Measurements from ENCODE around the gene NME3. TPM values are rescaled to one million over a fixed set of nuclear protein-coding genes. Genes with fewer than 3 reads are reported as not detected.
"Not testable (repeated sequence)": the region's sequence is repeated elsewhere in the genome, so short reads cannot be mapped to it uniquely, and the experiment has no call there.

The NME3 gene
- total RNA-seq, 1 experiment from 2014 or later: 42.0 TPM

GRCh38 chr16:1754204-1754603 is 17.1 kb downstream of the NME3 start:
- DNase-seq (ENCODE audit: extremely low read depth, low read depth): no peak

GRCh38 chr16:1752853-1753252 is 18.5 kb downstream of the NME3 start:
- DNase-seq (ENCODE audit: extremely low read depth, low read depth): no peak

GRCh38 chr16:1751946-1752345 is 19.4 kb downstream of the NME3 start:
- no peak for DNase-seq (ENCODE audit: extremely low read depth, low read depth)

GRCh38 chr16:1749152-1750117 is 21.9 kb downstream of the NME3 start:
- no peak for DNase-seq (ENCODE audit: extremely low read depth, low read depth)

GRCh38 chr16:1747934-1748333 is 23.4 kb downstream of the NME3 start:
- DNase-seq (ENCODE audit: extremely low read depth, low read depth): no peak

GRCh38 chr16:1746693-1747195 is 24.6 kb downstream of the NME3 start:
- no peak for DNase-seq (ENCODE audit: extremely low read depth, low read depth)

GRCh38 chr16:1745900-1746692 is 25.2 kb downstream of the NME3 start:
- DNase-seq (ENCODE audit: extremely low read depth, low read depth): no peak

GRCh38 chr16:1745181-1745899 is 26.0 kb downstream of the NME3 start:
- DNase-seq (ENCODE audit: extremely low read depth, low read depth): no peak

GRCh38 chr16:1744338-1744840 is 27.0 kb downstream of the NME3 start:
- DNase-seq (ENCODE audit: extremely low read depth, low read depth): no peak

- no peak for DNase-seq (ENCODE audit: extremely low read depth, low read depth)
These were observed 27.7 kb downstream of the NME3 start for GRCh38 chr16:1743376-1744337.

GRCh38 chr16:1741553-1742165 is 29.7 kb downstream of the NME3 start:
- DNase-seq (ENCODE audit: extremely low read depth, low read depth): no peak

GRCh38 chr16:1740781-1741490 is 30.4 kb downstream of the NME3 start:
- no peak for DNase-seq (ENCODE audit: extremely low read depth, low read depth)

GRCh38 chr16:1740234-1740633 is 31.1 kb downstream of the NME3 start:
- no peak for DNase-seq (ENCODE audit: extremely low read depth, low read depth)

- DNase-seq (ENCODE audit: extremely low read depth, low read depth): no peak
These were observed 36.5 kb downstream of the NME3 start for GRCh38 chr16:1734816-1735215.

- DNase-seq (ENCODE audit: extremely low read depth, low read depth): no peak
These were observed 37.2 kb downstream of the NME3 start for GRCh38 chr16:1734123-1734522.

GRCh38 chr16:1732551-1732987 is 38.8 kb downstream of the NME3 start:
- DNase-seq (ENCODE audit: extremely low read depth, low read depth): not testable (repeated sequence)

- no peak for DNase-seq (ENCODE audit: extremely low read depth, low read depth)
These were observed 39.3 kb downstream of the NME3 start for GRCh38 chr16:1732071-1732470.

- no peak for DNase-seq (ENCODE audit: extremely low read depth, low read depth)
These were observed 39.7 kb downstream of the NME3 start for GRCh38 chr16:1731603-1732002.
